Caco-2 (cell line): ENCODE measurements around the gene ZC3H12C. TPM values are rescaled to one million over a fixed set of nuclear protein-coding genes. Genes with fewer than 3 reads are reported as not detected.

Experiments used
- BruUV-seq: library from RNA; stranded (reverse); fragments of 400-500 nt; replicated peaks from 2 replicates; lab custom pipeline; 2021; lab: Mats Ljungman, UMichigan
- CTCF ChIA-PET: fragments of 300-600 bp; sonication (Branson Sonifier 250); formaldehyde crosslinking; loops from one replicate; lab custom pipeline; 2022; ENCODE audit warnings: antibody characterized with exemption; lab: Charles Lee
- POLR2A ChIA-PET: fragments of 300-600 bp; sonication (Branson Sonifier 250); formaldehyde crosslinking; loops from one replicate; lab custom pipeline; 2022; ENCODE audit warnings: antibody characterized with exemption; lab: Charles Lee
- DNase-seq, 2 experiments: peaks; one replicate each; pipeline versions ENCODE4 v3.0.0 to v3.0.0-alpha.2; 2020 to 2022
- H3K27me3 ChIP-seq: replicated peaks from 2 replicates; pipeline ENCODE4 v1.6.0; 2011; ENCODE audit warnings: low read length; ENCODE audit not compliant: control insufficient read depth, insufficient read depth
- H3K36me3 ChIP-seq: 2 replicates; pipeline ENCODE4 v1.5.1; 2011; ENCODE audit warnings: low read length; ENCODE audit not compliant: control insufficient read depth, insufficient read depth
- H3K4me1 ChIP-seq: fragments of 250-450 bp; sonication (Bioruptor Pico); 2 replicates; pipeline ENCODE4 v1.5.1; 2020; ENCODE audit warnings: mild to moderate bottlenecking
- H3K4me3 ChIP-seq: 2 replicates; pipeline ENCODE4 v1.5.1; 2011; ENCODE audit warnings: low read depth, mild to moderate bottlenecking, control low read depth, low read length
- H3K9me3 ChIP-seq: fragments of 250-450 bp; sonication (Bioruptor Pico); 2 replicates; pipeline ENCODE4 v1.5.1; 2020; ENCODE audit warnings: mild to moderate bottlenecking, moderate library complexity
- H3K27ac Mint-ChIP-seq: one replicate; pipeline ENCODE4 v1.8.0; 2022; ENCODE audit warnings: mixed read lengths; ENCODE audit not compliant: unreplicated experiment
- H3K27me3 Mint-ChIP-seq: one replicate; pipeline ENCODE4 v1.8.0; 2022; ENCODE audit warnings: mixed read lengths; ENCODE audit not compliant: insufficient read depth, unreplicated experiment
- H3K36me3 Mint-ChIP-seq: one replicate; pipeline ENCODE4 v1.8.0; 2022; ENCODE audit warnings: mild to moderate bottlenecking, mixed read lengths; ENCODE audit not compliant: insufficient read depth, unreplicated experiment
- H3K4me1 Mint-ChIP-seq: one replicate; pipeline ENCODE4 v1.8.0; 2022; ENCODE audit warnings: low read depth, mixed read lengths; ENCODE audit not compliant: unreplicated experiment
- H3K4me3 Mint-ChIP-seq: one replicate; pipeline ENCODE4 v1.8.0; 2022; ENCODE audit warnings: mild to moderate bottlenecking, moderate library complexity, mixed read lengths; ENCODE audit not compliant: unreplicated experiment
- H3K9me3 Mint-ChIP-seq: one replicate; pipeline ENCODE4 v1.8.0; 2022; ENCODE audit warnings: mixed read lengths; ENCODE audit not compliant: unreplicated experiment
- CTCF ChIP-seq, 2 experiments: fragments of 200-600 bp in 1 of 2; IDR thresholded peaks; 1 replicate in 1 of 2; 2 replicates in 1 of 2; pipeline versions ENCODE4 v1.5.1 to v1.8.0; 2011 to 2022; ENCODE audit warnings: antibody characterized with exemption in 1 of 2, control low read depth in 1 of 2, inconsistent platforms in 1 of 2, low read depth in 1 of 2, low read length in 1 of 2, mild to moderate bottlenecking in 1 of 2, moderate library complexity in 1 of 2; ENCODE audit not compliant: insufficient read depth in 1 of 2, severe bottlenecking in 1 of 2, unreplicated experiment in 1 of 2
- intact Hi-C: fragments of 100-400 bp; cut with micrococcal nuclease; formaldehyde crosslinking; loops from one replicate; pipeline ENCODE4 v1.10.0; 2022; ENCODE audit not compliant: unreplicated experiment
- total RNA-seq: library from RNA; stranded (reverse); gene quantifications from 2 replicates; pipeline ENCODE4 v1.2.3, GENCODE V29; 2022

Gene ZC3H12C
- total RNA-seq, 1 experiment from 2014 or later: 11.7 TPM

- peaks cover 12% of the 10 kb centered on the region for H3K36me3 Mint-ChIP-seq
- Histone ChIP-seq H3K4me1 (peaks cover 12% of the 10 kb centered on the region), H3K4me3 (no peak overlapping the region), H3K36me3 (no peaks in the 10 kb centered on the region), H3K9me3 (no peaks in the 10 kb centered on the region), H3K27me3 (0 out of 2 replicates have a peak, but pooled peaks cover 1% of the 10 kb centered on the region)
- no peaks in the 10 kb centered on the region for H3K4me1 Mint-ChIP-seq
- DNase-seq: no peak
- H3K4me3 Mint-ChIP-seq: no peak overlapping the region
- no peak for TF ChIP-seq CTCF (IDR thresholded peaks at IDR 0.05; ENCODE audit: insufficient read depth in 1 of 2, low read depth in 1 of 2, low read length in 1 of 2, severe bottlenecking in 1 of 2, unreplicated experiment in 1 of 2)
- peaks cover 4% of the 10 kb centered on the region for H3K27me3 Mint-ChIP-seq
- ChIA-PET POLR2A (no interaction called here), CTCF (no interaction called here)
- BruUV-seq: no TSS peak
- intact Hi-C loops: loop anchor here (5.0 to 10.0 kb wide), 4 partner anchors 72 to 343 kb away; partner anchors contain the start of gene RDX
- no peak overlapping the region for H3K27ac Mint-ChIP-seq
- no peaks in the 10 kb centered on the region for H3K9me3 Mint-ChIP-seq
Measured at GRCh38 chr11:110089617-110090282, 3.4 kb upstream of the ZC3H12C start.

GRCh38 chr11:110090466-110091026 is 2.6 kb upstream of the ZC3H12C start:
- intact Hi-C loops: loop anchor here (5.0 to 10.0 kb wide), 4 partner anchors 73 to 342 kb away; partner anchors contain the start of gene RDX
- Mint-ChIP-seq H3K27ac (no peak overlapping the region), H3K27me3 (peaks cover 4% of the 10 kb centered on the region), H3K36me3 (peaks cover 12% of the 10 kb centered on the region), H3K4me1 (peaks cover 3% of the 10 kb centered on the region), H3K4me3 (no peak overlapping the region), H3K9me3 (no peaks in the 10 kb centered on the region)
- Histone ChIP-seq H3K36me3 (no peaks in the 10 kb centered on the region), H3K27me3 (0 out of 2 replicates have a peak, but pooled peaks cover 1% of the 10 kb centered on the region), H3K9me3 (no peaks in the 10 kb centered on the region), H3K4me3 (no peak overlapping the region), H3K4me1 (peaks cover 20% of the 10 kb centered on the region)
- no peak for DNase-seq
- CTCF ChIA-PET: no interaction called here
- POLR2A ChIA-PET: no interaction called here
- no TSS peak for BruUV-seq
- TF ChIP-seq CTCF (IDR thresholded peaks at IDR 0.05; ENCODE audit: insufficient read depth in 1 of 2, low read depth in 1 of 2, low read length in 1 of 2, severe bottlenecking in 1 of 2, unreplicated experiment in 1 of 2): no peak

GRCh38 chr11:110092111-110092514 is 1.1 kb upstream of the ZC3H12C start:
- BruUV-seq: TSS peak; percentile 86
- intact Hi-C loops: loop anchor here (1.0 to 10.0 kb wide), 9 partner anchors 16 to 340 kb away; partner anchors contain the start of gene RDX

More at GRCh38 chr11:110092111-110092514, 1.1 kb upstream of the ZC3H12C start:
- Mint-ChIP-seq H3K4me3 (peak overlapping the region; percentile 95), H3K27me3 (no peaks in the 10 kb centered on the region), H3K27ac (peak overlapping the region; percentile 94), H3K36me3 (peaks cover 12% of the 10 kb centered on the region), H3K4me1 (peaks cover 6% of the 10 kb centered on the region), H3K9me3 (no peaks in the 10 kb centered on the region)
- 0 out of 2 replicates have a peak, but pooled peaks cover 1% of the 10 kb centered on the region for H3K27me3 ChIP-seq
- no peaks in the 10 kb centered on the region for H3K36me3 ChIP-seq
- H3K4me1 ChIP-seq: peaks cover 20% of the 10 kb centered on the region
- peak overlapping the region; percentile 79 for H3K4me3 ChIP-seq
- H3K9me3 ChIP-seq: no peaks in the 10 kb centered on the region
- ChIA-PET POLR2A (interaction anchor here (0.5 to 1.3 kb wide), 7 partner anchors 13 to 200 kb away, joined by 3 to 12 read pairs (median 4); no protein-coding TSS in a partner anchor), CTCF (interaction anchor here (0.6 to 1.1 kb wide), 6 partner anchors 15 to 146 kb away, joined by 3 to 6 read pairs (median 4); no protein-coding TSS in a partner anchor)
- TF ChIP-seq CTCF (IDR thresholded peaks at IDR 0.05; ENCODE audit: insufficient read depth in 1 of 2, low read depth in 1 of 2, low read length in 1 of 2, severe bottlenecking in 1 of 2, unreplicated experiment in 1 of 2): no peak
- DNase-seq: no peak
